Upper lobe of left lung (tissue), 4 donors: ENCODE data around the gene GNB3.
A peak's percentile ranks its signal among the peaks of the same experiment; 100 is the strongest.

Experiments
- CTCF ChIP-seq, 6 experiments: fragments of 450-650 bp in 4 of 6; fragments of 200-600 bp in 2 of 6; sonication (generic) in 2 of 6; IDR thresholded peaks; one replicate each; pipeline ENCODE4 v1.5.1; 2016 to 2019; ENCODE audit warnings: antibody characterized with exemption in 6 of 6
- POLR2A ChIP-seq, 4 donors: fragments of 450-650 bp; IDR thresholded peaks; one replicate each; pipeline ENCODE4 v1.5.1; 2016 to 2017; ENCODE audit warnings: antibody characterized with exemption in 4 of 4, mild to moderate bottlenecking in 2 of 4

GRCh38 chr12:6887460-6887859, 46.7 kb downstream of the GNB3 start:
- TF ChIP-seq CTCF (IDR thresholded peaks at IDR 0.05) (no peak), POLR2A (IDR thresholded peaks at IDR 0.05) (peak in 1 of 4 donors; percentile 39)
